Ectodermal cell (in vitro differentiated cells): ENCODE measurements around the gene ADAP1.

Experiments used
- H3K27ac ChIP-seq: 2 replicates; pipeline ENCODE4 v1.7.0; 2013; ENCODE audit warnings: mild to moderate bottlenecking, low read depth, low read length; ENCODE audit not compliant: insufficient read depth, poor library complexity, severe bottlenecking
- H3K27me3 ChIP-seq: 2 replicates; pipeline ENCODE4 v1.7.0; 2013; ENCODE audit warnings: mild to moderate bottlenecking, low read length; ENCODE audit not compliant: insufficient read depth, control insufficient read depth, poor library complexity, severe bottlenecking
- H3K36me3 ChIP-seq: one replicate; pipeline ENCODE4 v1.7.0; 2013; ENCODE audit warnings: low read length; ENCODE audit not compliant: control insufficient read depth, insufficient read depth
- H3K4me1 ChIP-seq: one replicate; pipeline ENCODE4 v1.7.0; 2013; ENCODE audit warnings: low read length; ENCODE audit not compliant: control insufficient read depth, insufficient read depth
- H3K4me3 ChIP-seq: 2 replicates; pipeline ENCODE4 v1.7.0; 2013; ENCODE audit warnings: low read depth, low read length, control low read depth; ENCODE audit not compliant: insufficient read depth
- H3K9me3 ChIP-seq: 2 replicates; pipeline ENCODE4 v1.7.0; 2013; ENCODE audit warnings: mild to moderate bottlenecking, low read length, moderate library complexity; ENCODE audit not compliant: control insufficient read depth
- whole genome bisulfite sequencing, 2 experiments: methylation state at CpG; one replicate each; pipeline ENCODE4 v1.1.7; 2013; ENCODE audit warnings: missing lambda C conversion rate in 2 of 2; 5-methylcytosine and 5-hydroxymethylcytosine counted together

ADAP1 gene

DNA sequence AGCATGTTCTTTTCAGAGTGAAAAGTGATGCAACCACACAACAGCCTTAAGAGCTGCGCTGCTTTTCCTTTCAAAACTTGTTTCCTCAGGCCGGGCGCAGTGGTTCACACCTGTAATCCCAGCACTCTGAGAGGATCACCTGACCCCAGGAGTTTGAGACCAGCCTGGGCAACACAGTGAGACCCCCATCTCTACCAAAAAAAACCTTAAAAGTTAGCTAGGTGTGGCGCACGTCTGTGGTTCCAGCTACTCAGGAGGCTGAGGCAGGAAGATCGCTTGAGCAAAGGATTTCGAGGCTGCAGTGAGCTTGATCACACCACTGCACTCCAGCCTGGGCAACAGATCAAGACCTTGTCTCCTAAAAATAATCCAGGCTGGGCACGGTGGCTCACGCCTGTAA lies 18.8 kb upstream of the ADAP1 start:
- Histone ChIP-seq H3K9me3 (no peaks in the 10 kb centered on the region), H3K27me3 (no peaks in the 10 kb centered on the region), H3K27ac (no peak overlapping the region), H3K4me3 (no peak overlapping the region), H3K36me3 (peaks cover 20% of the 10 kb centered on the region), H3K4me1 (peaks cover 13% of the 10 kb centered on the region)
- WGBS, 2 experiments = 94 to 95% methylated on average over 9 of the region's 9 CpGs

DNA sequence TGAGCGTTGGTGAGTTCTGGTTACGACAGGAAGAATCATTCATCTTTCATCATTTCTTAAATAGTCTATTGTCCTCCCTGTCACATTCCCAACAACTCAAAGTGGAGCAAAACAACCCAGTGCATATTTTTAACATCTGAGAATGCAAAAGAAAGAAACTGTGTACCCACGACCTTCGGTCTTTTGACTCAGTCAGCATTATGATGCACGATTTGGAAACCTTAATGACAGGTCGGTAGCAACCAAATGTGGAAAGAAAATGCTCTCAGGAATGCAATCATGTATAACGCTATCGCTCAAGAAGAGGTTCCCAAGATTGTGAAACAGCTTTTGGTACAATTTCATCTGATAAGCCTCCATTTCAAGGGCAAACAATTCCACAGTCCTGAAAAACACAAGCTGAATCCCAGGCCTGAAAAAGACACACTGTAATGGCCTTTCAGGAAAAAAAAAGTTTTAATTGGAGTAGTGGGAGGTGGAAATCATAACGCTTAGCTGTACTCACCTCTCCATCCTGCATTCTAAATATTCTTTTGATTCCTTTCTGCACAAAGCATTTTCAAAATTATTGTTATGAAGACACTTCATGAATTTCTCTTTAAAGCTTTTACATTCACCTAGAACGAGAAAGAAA lies 18.3 kb upstream of the ADAP1 start:
- Histone ChIP-seq H3K4me3 (no peak overlapping the region), H3K9me3 (no peaks in the 10 kb centered on the region), H3K27me3 (no peaks in the 10 kb centered on the region), H3K36me3 (peaks cover 25% of the 10 kb centered on the region), H3K27ac (no peak overlapping the region), H3K4me1 (peaks cover 8% of the 10 kb centered on the region)
- WGBS, 2 experiments = 96 to 97% methylated on average over 10 of the region's 10 CpGs

GRCh38 chr7:972110-972509 lies 17.6 kb upstream of the ADAP1 start:
- no peak overlapping the region for H3K4me3 ChIP-seq
- H3K9me3 ChIP-seq = no peaks in the 10 kb centered on the region
- H3K4me1 ChIP-seq = peaks cover 1% of the 10 kb centered on the region
- no peak overlapping the region for H3K27ac ChIP-seq
- H3K36me3 ChIP-seq = peaks cover 25% of the 10 kb centered on the region
- 96 to 97% methylated on average over 12 of the region's 12 CpGs for WGBS, 2 experiments
- H3K27me3 ChIP-seq = no peaks in the 10 kb centered on the region

DNA sequence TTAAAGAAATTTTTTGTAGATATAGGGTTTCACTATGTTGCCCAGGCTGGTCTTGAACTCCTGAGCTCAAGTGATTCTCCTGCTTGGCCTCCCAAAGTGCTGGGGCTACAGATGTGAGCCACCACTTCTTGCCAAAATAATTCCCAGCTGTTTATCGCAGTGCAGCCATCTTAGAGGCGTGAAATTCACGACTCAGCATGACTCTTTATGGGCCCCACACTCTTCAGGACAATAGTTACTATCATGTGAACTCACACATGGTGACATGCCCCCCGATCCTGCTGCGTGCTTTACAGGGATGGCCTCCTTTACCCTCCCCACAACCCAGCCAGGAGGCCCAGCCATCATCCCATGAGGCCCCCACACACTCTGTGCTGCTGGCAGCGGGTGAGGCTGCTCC lies 16.3 kb upstream of the ADAP1 start:
- Histone ChIP-seq H3K4me1 (no peaks in the 10 kb centered on the region), H3K9me3 (no peaks in the 10 kb centered on the region), H3K27me3 (no peaks in the 10 kb centered on the region), H3K36me3 (peaks cover 25% of the 10 kb centered on the region), H3K27ac (no peak overlapping the region), H3K4me3 (no peak overlapping the region)
- WGBS, 2 experiments = 95 to 96% methylated on average over 6 of the region's 6 CpGs

GRCh38 chr7:969403-969802 lies 14.9 kb upstream of the ADAP1 start:
- H3K27ac ChIP-seq = no peak overlapping the region
- no peak overlapping the region for H3K4me3 ChIP-seq
- H3K27me3 ChIP-seq = no peaks in the 10 kb centered on the region
- H3K4me1 ChIP-seq = no peaks in the 10 kb centered on the region
- H3K36me3 ChIP-seq = peaks cover 25% of the 10 kb centered on the region
- no peaks in the 10 kb centered on the region for H3K9me3 ChIP-seq
- WGBS, 2 experiments = 96% methylated on average over 11 of the region's 11 CpGs

GRCh38 chr7:968205-969105 lies 14.0 kb upstream of the ADAP1 start:
- Histone ChIP-seq H3K27me3 (no peaks in the 10 kb centered on the region), H3K9me3 (no peaks in the 10 kb centered on the region), H3K27ac (no peak overlapping the region), H3K4me3 (no peak overlapping the region), H3K4me1 (no peaks in the 10 kb centered on the region), H3K36me3 (peaks cover 25% of the 10 kb centered on the region)
- 97% methylated on average over 24 of the region's 24 CpGs for WGBS, 2 experiments

GRCh38 chr7:967361-968082 lies 13.0 kb upstream of the ADAP1 start:
- no peaks in the 10 kb centered on the region for H3K9me3 ChIP-seq
- no peak overlapping the region for H3K27ac ChIP-seq
- 95 to 96% methylated on average over 39 of the region's 39 CpGs for WGBS, 2 experiments
- no peaks in the 10 kb centered on the region for H3K4me1 ChIP-seq
- no peaks in the 10 kb centered on the region for H3K27me3 ChIP-seq
- peaks cover 25% of the 10 kb centered on the region for H3K36me3 ChIP-seq
- H3K4me3 ChIP-seq = no peak overlapping the region

GRCh38 chr7:966291-967069 lies 12.0 kb upstream of the ADAP1 start:
- H3K36me3 ChIP-seq = peaks cover 16% of the 10 kb centered on the region

DNA sequence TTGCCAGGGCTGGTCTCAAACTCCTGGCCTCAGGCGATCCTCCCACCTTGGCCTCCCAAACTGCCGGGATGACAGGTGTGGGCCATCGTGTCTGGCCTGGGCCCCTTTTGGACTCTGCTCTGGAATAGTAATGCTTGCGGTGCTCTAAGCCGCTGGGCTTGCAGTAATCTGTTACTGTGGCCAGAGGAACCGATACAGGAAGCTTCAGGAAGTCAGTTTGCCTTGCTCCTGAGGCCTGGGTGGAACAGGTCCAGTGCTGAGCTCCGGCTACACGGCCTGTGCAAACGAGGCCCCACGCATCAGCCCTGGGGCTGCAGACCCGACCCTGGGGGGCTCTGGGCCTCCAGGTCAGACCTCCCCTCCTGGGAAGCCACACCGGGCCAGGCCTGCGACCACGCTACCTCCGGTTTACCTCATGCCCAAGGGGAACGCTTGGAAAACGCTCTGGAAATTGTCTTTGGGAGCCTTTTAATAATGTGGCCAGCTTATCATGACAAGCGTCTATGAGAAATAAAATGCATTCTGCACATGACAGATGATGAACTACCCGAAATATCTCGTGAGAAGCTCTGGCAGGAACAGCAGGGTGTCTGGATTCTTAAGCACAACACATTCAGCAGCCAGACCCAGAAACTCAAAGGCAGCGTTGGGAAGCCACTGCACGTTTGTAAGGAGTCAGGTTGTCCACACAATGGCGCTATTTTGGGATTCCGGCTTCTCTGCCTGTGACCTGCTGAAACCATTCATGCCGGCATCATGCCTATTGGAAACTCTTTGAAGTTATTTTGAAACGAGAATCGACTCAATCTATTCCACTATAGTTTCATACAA lies 10.1 kb upstream of the ADAP1 start:
- 88 to 91% methylated on average over 27 of the region's 27 CpGs for WGBS, 2 experiments
- Histone ChIP-seq H3K27ac (no peak overlapping the region), H3K27me3 (no peaks in the 10 kb centered on the region), H3K4me3 (no peak overlapping the region), H3K9me3 (no peaks in the 10 kb centered on the region), H3K4me1 (no peaks in the 10 kb centered on the region), H3K36me3 (peaks cover 14% of the 10 kb centered on the region)

More at GRCh38 chr7:966291-967069, 12.0 kb upstream of the ADAP1 start:
- WGBS, 2 experiments = 94% methylated on average over 22 of the region's 22 CpGs
- Histone ChIP-seq H3K27me3 (no peaks in the 10 kb centered on the region), H3K9me3 (no peaks in the 10 kb centered on the region), H3K4me3 (no peak overlapping the region), H3K4me1 (no peaks in the 10 kb centered on the region), H3K27ac (no peak overlapping the region)
